Measurements from ENCODE around the gene TUBB2A. TPM values are rescaled to one million over a fixed set of nuclear protein-coding genes. Genes with fewer than 3 reads are reported as not detected.
A peak's percentile ranks its signal among the peaks of the same experiment; 100 is the strongest.

Gene TUBB2A
- total and polyA plus RNA-seq, 2 of the 13 experiments (the other 11 are each of a cell fraction or from before 2014, with no cell fraction given) = 35.3 to 106 TPM

GRCh38 chr6:3108746-3109414 is 48.5 kb downstream of the TUBB2A start (continued):
- TF ChIP-seq ZNF687 (CRISPR knock-in tag; IDR thresholded peaks at IDR 0.05) (peak; percentile 60), CSRNP2 (CRISPR knock-in tag; conservative IDR thresholded peaks at IDR 0.05; ENCODE audit: low read depth) (no peak), ZNF530 (CRISPR knock-in tag; IDR thresholded peaks at IDR 0.05; ENCODE audit: low read depth) (no peak), SALL1 (CRISPR knock-in tag; IDR thresholded peaks at IDR 0.05) (peak; percentile 46; the same call in 1 of the 2 replicates), ZFP37 (CRISPR knock-in tag; IDR thresholded peaks at IDR 0.05; ENCODE audit: borderline replicate concordance) (no peak), ZHX1 (CRISPR knock-in tag; IDR thresholded peaks at IDR 0.05; ENCODE audit: low read depth) (no peak), UBTF (CRISPR knock-in tag; IDR thresholded peaks at IDR 0.05) (peak; percentile 33; the same call in 1 of the 2 replicates), KLF13 (CRISPR knock-in tag; IDR thresholded peaks at IDR 0.05) (peak; percentile 72; the same call in 1 of the 2 replicates), THAP9 (CRISPR knock-in tag; IDR thresholded peaks at IDR 0.05; ENCODE audit: borderline replicate concordance) (0 out of 2 replicates have a peak, but pooled peaks have one; percentile 34), ZNF850 (CRISPR knock-in tag; conservative IDR thresholded peaks at IDR 0.05) (no peak), MBD4 (IDR thresholded peaks at IDR 0.05; ENCODE audit: borderline replicate concordance, low read length) (no peak)

Measured in HepG2 (cell line).